Stimulated activated CD4-positive, alpha-beta T cell treated with anti-CD3 and anti-CD28 coated beads, TNF-alpha, amount 100 ng/mL, for 24 hours (primary cell): ENCODE data around the gene ABHD3.
"Not testable (repeated sequence)": the region's sequence is repeated elsewhere in the genome, so short reads cannot be mapped to it uniquely, and the experiment has no call there.

Source experiments
- DNase-seq, 3 experiments: peaks; one replicate each; pipeline ENCODE4 v3.0.0-alpha.2; 2020; ENCODE audit warnings: low read depth in 3 of 3

Gene ABHD3

GRCh38 chr18:21653361-21653760 lies 51.2 kb downstream of the ABHD3 start:
- DNase-seq: no peak

- DNase-seq: no peak
Measured at GRCh38 chr18:21652073-21652472, 52.5 kb downstream of the ABHD3 start.

- no peak for DNase-seq
Measured at GRCh38 chr18:21650311-21650710, 54.3 kb downstream of the ABHD3 start.

GRCh38 chr18:21640375-21640774 lies 64.2 kb downstream of the ABHD3 start:
- DNase-seq: not testable (repeated sequence)

- DNase-seq: no peak
Measured at GRCh38 chr18:21638822-21639221, 65.8 kb downstream of the ABHD3 start.

- no peak for DNase-seq
Measured at GRCh38 chr18:21636769-21637168, 67.8 kb downstream of the ABHD3 start.

- no peak for DNase-seq
Measured at GRCh38 chr18:21634588-21635199, 69.9 kb downstream of the ABHD3 start.

GRCh38 chr18:21632393-21632792 lies 72.2 kb downstream of the ABHD3 start:
- DNase-seq: no peak

GRCh38 chr18:21629089-21629832 lies 75.3 kb downstream of the ABHD3 start:
- DNase-seq: no peak

GRCh38 chr18:21621640-21622039 lies 82.9 kb downstream of the ABHD3 start:
- not testable (repeated sequence) for DNase-seq

GRCh38 chr18:21612125-21613039 lies 92.2 kb downstream of the ABHD3 start, which contains the start of gene SNRPD1:
Gene SNRPD1, plus strand, starts transcription at chr18:21612314. Its CDS starts 116 bp downstream, at chr18:21612430.
- peak; percentile 80 to 88 (median 81) for DNase-seq

GRCh38 chr18:21611401-21612124 lies 93.0 kb downstream of the ABHD3 start:
- DNase-seq: not testable (repeated sequence)

GRCh38 chr18:21605213-21605612 lies 99.4 kb downstream of the ABHD3 start:
- no peak for DNase-seq

- no peak for DNase-seq
Measured at GRCh38 chr18:21604671-21605070, 99.9 kb downstream of the ABHD3 start.

GRCh38 chr18:21602299-21602587 lies 102.3 kb downstream of the ABHD3 start:
- no peak for DNase-seq
